Measurements from ENCODE around the gene SMYD3. TPM values are rescaled to one million over a fixed set of nuclear protein-coding genes. Genes with fewer than 3 reads are reported as not detected.

SMYD3 gene
- total and polyA plus RNA-seq, 10 of the 15 experiments (the other 5 are each of a cell fraction or from before 2014, with no cell fraction given) = 18.3 to 54.0 (median 24.8) TPM

DNA sequence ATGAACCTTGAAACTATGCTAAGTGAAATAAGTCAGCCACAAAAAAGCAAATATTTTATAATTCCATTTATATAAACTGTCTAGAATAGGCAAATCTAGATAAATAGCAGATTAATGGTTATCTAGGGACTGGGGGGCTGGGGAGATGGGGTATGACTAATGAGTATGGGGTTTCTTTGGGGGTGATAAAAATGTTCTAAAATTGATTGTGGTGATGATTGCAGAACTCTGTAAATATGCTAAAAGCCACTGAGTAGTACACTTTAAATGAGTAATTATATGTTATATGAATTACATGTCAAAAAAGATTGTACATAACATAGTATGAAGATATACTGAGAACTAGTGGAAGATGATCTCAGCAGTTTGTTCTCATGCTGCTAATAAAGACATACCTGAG lies 677.3 kb downstream of the SMYD3 start:
- TF ChIP-seq, protein P1, sequence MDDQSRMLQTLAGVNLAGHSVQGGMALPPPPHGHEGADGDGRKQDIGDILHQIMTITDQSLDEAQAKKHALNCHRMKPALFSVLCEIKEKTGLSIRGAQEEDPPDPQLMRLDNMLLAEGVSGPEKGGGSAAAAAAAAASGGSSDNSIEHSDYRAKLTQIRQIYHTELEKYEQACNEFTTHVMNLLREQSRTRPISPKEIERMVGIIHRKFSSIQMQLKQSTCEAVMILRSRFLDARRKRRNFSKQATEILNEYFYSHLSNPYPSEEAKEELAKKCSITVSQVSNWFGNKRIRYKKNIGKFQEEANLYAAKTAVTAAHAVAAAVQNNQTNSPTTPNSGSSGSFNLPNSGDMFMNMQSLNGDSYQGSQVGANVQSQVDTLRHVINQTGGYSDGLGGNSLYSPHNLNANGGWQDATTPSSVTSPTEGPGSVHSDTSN (IDR thresholded peaks at IDR 0.05; ENCODE audit: insufficient replicate concordance, low read depth, low read length) = no peak
- TF ChIP-seq TAF1 (IDR thresholded peaks at IDR 0.05; ENCODE audit: borderline replicate concordance, low read depth, low read length) (no peak), MTA2 (IDR thresholded peaks at IDR 0.05; ENCODE audit: low read depth) (no peak), POLR2AphosphoS2 (IDR thresholded peaks at IDR 0.05; ENCODE audit: low read depth, low read length) (no peak), SPI1 (IDR thresholded peaks at IDR 0.05; ENCODE audit: borderline replicate concordance, insufficient read depth, low read depth, low read length) (no peak), BCL11A (IDR thresholded peaks at IDR 0.05; ENCODE audit: low read depth, low read length) (no peak), MTA3 (IDR thresholded peaks at IDR 0.05; ENCODE audit: borderline replicate concordance, low read length) (no peak), MEF2A (IDR thresholded peaks at IDR 0.05; ENCODE audit: insufficient read depth, low read depth, low read length) (no peak), NFIC (IDR thresholded peaks at IDR 0.05; ENCODE audit: low read depth, low read length) (no peak), POU2F2 (IDR thresholded peaks at IDR 0.05; ENCODE audit: borderline replicate concordance, low read depth, low read length) (no peak), SIX5 (IDR thresholded peaks at IDR 0.05; ENCODE audit: low read depth, low read length, severe bottlenecking) (no peak), EED (IDR thresholded peaks at IDR 0.05; ENCODE audit: low read depth) (no peak), EGR1 (IDR thresholded peaks at IDR 0.05; ENCODE audit: borderline replicate concordance in 1 of 2, low read depth in 2 of 2, low read length in 2 of 2) (no peak), GABPA (IDR thresholded peaks at IDR 0.05; ENCODE audit: low read depth) (no peak), POLR2AphosphoS5 (IDR thresholded peaks at IDR 0.05; ENCODE audit: low read length) (no peak)
- TF ChIP-seq, protein P2, sequence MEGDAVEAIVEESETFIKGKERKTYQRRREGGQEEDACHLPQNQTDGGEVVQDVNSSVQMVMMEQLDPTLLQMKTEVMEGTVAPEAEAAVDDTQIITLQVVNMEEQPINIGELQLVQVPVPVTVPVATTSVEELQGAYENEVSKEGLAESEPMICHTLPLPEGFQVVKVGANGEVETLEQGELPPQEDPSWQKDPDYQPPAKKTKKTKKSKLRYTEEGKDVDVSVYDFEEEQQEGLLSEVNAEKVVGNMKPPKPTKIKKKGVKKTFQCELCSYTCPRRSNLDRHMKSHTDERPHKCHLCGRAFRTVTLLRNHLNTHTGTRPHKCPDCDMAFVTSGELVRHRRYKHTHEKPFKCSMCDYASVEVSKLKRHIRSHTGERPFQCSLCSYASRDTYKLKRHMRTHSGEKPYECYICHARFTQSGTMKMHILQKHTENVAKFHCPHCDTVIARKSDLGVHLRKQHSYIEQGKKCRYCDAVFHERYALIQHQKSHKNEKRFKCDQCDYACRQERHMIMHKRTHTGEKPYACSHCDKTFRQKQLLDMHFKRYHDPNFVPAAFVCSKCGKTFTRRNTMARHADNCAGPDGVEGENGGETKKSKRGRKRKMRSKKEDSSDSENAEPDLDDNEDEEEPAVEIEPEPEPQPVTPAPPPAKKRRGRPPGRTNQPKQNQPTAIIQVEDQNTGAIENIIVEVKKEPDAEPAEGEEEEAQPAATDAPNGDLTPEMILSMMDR (IDR thresholded peaks at IDR 0.05 in 2 of 3, conservative IDR thresholded peaks at IDR 0.05 in 1 of 3; ENCODE audit: control insufficient read depth in 2 of 3, extremely low read depth in 1 of 3, insufficient read depth in 1 of 3, low read depth in 3 of 3, low read length in 3 of 3) = no peak
- TF ChIP-seq, protein P3, sequence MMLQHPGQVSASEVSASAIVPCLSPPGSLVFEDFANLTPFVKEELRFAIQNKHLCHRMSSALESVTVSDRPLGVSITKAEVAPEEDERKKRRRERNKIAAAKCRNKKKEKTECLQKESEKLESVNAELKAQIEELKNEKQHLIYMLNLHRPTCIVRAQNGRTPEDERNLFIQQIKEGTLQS (IDR thresholded peaks at IDR 0.05; ENCODE audit: borderline replicate concordance, extremely low read depth, low read depth, low read length) = no peak
- FAIRE-seq (no peak), DNase-seq (ENCODE audit: low read depth, low spot score) (no peak), ATAC-seq (no peak)
- in situ Hi-C loops (cut with MboI) = no loop called here
- ChIA-PET CTCF (interaction anchor here (0.7 to 1.3 kb wide), 3 partner anchors 14 to 71 kb away, joined by 3 to 5 read pairs (median 3); no protein-coding TSS in a partner anchor), RAD21 (ENCODE audit: unreplicated experiment) (no interaction called here), POLR2A (no interaction called here), SMC1A (ENCODE audit: uncharacterized antibody, unreplicated experiment) (interaction anchor here (0.7 to 1.6 kb wide), 3 partner anchors 15 to 186 kb away, joined by 3 read pairs; no protein-coding TSS in a partner anchor)
- Histone ChIP-seq H3K4me1 (ENCODE audit: control insufficient read depth, insufficient read depth, low read length) (no peaks in the 10 kb centered on the region), H4K20me1 (ENCODE audit: control insufficient read depth, insufficient read depth) (no peaks in the 10 kb centered on the region), H3K79me2 (ENCODE audit: control insufficient read depth, insufficient read depth, low read length) (no peaks in the 10 kb centered on the region), H3K27me3 (replicated peaks in 1 of 2; ENCODE audit: control insufficient read depth in 2 of 2, insufficient read depth in 2 of 2, low read length in 1 of 2) (no peaks in the 10 kb centered on the region), H3K36me3 (ENCODE audit: control insufficient read depth in 2 of 2, insufficient read depth in 2 of 2, low read length in 1 of 2) (no peaks in the 10 kb centered on the region), H2AFZ (ENCODE audit: control insufficient read depth, low read depth, low read length) (no peak overlapping the region), H3K27ac (ENCODE audit: control insufficient read depth, insufficient read depth) (no peak overlapping the region), H3K4me2 (ENCODE audit: control insufficient read depth, insufficient read depth) (no peak overlapping the region), H3K9ac (ENCODE audit: control insufficient read depth, insufficient read depth, low read length) (no peak overlapping the region), H3K9me3 (replicated peaks; ENCODE audit: control insufficient read depth, insufficient read depth, low read length) (no peaks in the 10 kb centered on the region; the same call in 2 of the 3 replicates), H3K4me3 (no peak overlapping the region)
- intact Hi-C loops (cut with micrococcal nuclease; ENCODE audit: unreplicated experiment) = no loop called here
- no TSS peak for BruUV-seq (replicated peaks)
